HG03108 (cell line): ENCODE measurements around the gene ADAR.

ENCODE experiments used
- ATAC-seq: cut with Tn5 transposase; IDR thresholded peaks from one replicate; pipeline ENCODE4 v1.9.1; 2021; ENCODE audit warnings: moderate library complexity; ENCODE audit not compliant: unreplicated experiment

The ADAR gene

DNA sequence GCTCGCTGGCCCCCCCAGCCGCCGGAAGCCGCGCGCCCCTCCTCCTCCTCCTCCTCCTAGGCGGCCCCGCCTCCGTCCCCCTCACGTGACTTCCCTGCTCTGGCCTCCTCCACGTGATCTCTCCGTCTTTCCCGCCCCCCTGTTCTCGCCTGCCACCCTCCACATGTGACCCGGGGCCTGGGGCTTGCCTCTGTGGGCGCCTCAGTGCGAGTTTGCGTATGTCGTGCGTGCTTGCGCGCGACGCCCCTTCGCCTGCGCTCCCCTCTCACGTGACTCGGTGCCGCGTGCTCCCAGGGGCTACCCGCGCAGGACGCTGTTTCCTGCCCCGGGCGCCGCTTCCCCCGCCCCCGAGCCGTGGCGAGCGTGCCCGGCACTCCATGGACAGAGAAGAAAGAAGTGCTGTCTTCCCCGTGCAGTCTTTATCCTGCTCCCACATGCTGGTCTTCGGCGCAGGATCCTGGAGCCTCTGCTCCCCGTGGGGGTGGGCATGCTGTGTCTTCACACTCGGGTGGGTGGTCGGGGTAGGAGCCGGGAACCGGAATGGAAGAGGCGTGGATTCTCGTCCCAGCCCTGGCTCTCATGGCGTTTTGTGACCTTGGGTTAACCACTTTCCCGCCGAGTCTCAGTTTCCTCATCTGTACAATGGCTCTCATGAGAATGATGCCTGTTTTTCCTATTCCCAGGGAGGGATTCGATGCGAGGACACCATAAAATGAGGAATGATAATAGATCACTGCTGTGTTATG lies 49.1 kb downstream of the ADAR start:
- ATAC-seq: peak; percentile 81

GRCh38 chr1:154557939-154558719 lies 49.9 kb downstream of the ADAR start, which contains the start of gene UBE2Q1:
Gene UBE2Q1 (minus strand): TSS chr1:154558662. CDS start chr1:154558553, 109 bp downstream.
- ATAC-seq: peak; percentile 6

- ATAC-seq: no peak
These were observed 50.6 kb downstream of the ADAR start for GRCh38 chr1:154557248-154557938.

DNA sequence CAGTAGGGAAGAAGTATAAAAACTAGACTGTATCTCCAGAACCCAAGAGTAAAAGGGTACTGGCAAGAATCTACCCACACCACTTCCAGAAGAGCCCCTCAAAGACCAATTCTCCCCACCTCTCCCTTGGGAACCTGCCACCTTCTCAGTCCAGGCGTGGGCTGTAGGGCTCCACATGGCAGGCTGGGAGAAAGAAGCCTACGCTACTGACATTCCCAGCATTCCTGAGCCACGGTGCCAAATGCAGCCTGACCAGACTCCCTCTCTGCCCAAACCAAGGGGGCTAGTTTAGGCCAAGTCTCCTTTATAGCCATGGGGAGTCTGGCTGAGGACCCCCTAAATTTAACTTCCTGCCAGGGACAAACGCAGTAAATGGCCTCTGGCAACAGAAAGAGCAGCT lies 51.6 kb downstream of the ADAR start:
- ATAC-seq: no peak

GRCh38 chr1:154553056-154554030 lies 54.6 kb downstream of the ADAR start:
- ATAC-seq: no peak

DNA sequence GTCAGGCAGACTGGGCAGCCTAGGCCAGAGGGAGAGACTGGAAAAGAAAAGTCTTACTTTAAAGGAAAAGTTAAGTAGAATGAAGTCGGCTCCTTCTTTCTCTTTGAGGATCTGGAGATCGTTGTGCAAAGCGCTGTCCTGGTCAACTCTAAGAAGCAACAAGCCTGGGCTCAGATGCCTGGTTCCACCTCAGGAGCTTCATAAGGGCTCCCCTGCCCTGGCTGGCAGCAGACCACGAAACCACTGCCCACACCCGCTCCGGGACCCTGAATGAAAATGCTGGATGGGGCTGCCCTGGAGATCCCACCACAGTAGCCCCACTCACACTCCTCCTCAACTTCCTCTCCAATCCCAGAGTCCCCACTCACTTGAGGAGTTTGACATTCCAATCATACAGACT lies 56.0 kb downstream of the ADAR start:
- no peak for ATAC-seq

- ATAC-seq: no peak
These were observed 56.5 kb downstream of the ADAR start for GRCh38 chr1:154551474-154551873.

DNA sequence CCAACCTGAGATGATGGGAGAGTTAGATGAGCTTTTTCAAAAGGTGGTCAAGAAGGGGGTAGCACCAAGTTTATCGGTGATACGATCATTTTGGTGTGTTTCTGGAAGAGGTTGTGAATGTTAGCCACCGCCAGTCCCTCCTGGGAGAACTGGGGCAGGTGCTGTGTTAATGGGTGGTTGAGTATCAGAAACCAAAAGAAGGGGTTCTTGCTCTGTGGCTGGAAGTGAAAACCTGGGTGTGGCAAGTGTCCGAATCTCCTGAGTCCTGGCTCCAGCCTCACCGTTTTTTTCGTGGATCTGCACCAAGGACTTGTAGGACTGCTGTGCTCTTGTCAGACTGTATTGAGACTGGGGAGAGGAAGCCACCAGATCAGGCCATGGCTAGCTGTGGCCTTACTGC lies 57.3 kb downstream of the ADAR start:
- no peak for ATAC-seq

- ATAC-seq: no peak
These were observed 57.9 kb downstream of the ADAR start for GRCh38 chr1:154550070-154550469.

DNA sequence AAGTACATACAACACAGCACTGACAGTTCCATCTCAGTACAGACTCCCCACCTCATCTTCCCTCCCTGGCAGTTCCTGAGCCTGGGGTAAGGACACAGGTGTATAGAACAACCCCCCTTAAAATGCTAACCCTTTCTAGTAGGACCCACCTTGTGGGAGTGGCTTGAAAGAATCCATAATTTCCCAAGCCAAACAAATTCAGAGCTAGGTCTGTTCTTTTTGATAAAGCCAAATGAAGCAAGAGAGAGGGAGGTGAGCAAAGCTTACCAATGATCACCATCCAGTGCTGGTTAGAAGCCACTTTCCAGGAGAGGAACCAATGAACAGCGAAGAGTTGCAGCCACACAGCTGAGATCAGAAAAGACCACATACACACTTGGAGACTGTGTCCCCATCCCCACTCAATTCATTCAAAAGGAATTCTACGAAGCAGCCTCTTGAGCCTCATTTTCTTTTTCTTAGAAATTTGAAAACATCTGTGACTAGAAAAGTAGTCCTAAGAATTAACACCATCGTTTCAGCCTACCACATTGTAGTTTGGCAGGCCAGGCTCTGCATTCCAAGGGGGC lies 58.7 kb downstream of the ADAR start:
- no peak for ATAC-seq

DNA sequence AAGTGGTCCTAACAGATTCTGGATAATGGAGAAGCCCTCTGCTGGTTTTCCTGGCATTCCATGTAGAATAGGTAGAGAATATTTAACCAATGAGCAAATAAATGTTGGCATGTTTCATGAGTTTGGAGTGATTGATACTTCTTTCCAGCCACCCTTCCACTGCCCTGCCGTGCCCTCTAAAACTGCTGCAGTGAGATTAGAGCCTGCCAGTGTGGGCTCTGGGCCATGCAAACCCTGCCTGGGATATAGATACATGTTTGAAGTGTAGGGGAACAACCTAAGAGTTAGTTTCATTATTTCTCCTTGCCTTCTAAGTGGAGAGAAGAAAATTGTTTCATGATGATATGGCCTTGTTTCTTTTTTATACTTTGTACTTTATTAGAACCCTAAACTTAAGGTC lies 60.0 kb downstream of the ADAR start:
- ATAC-seq: no peak

- no peak for ATAC-seq
These were observed 60.8 kb downstream of the ADAR start for GRCh38 chr1:154547105-154547732.

DNA sequence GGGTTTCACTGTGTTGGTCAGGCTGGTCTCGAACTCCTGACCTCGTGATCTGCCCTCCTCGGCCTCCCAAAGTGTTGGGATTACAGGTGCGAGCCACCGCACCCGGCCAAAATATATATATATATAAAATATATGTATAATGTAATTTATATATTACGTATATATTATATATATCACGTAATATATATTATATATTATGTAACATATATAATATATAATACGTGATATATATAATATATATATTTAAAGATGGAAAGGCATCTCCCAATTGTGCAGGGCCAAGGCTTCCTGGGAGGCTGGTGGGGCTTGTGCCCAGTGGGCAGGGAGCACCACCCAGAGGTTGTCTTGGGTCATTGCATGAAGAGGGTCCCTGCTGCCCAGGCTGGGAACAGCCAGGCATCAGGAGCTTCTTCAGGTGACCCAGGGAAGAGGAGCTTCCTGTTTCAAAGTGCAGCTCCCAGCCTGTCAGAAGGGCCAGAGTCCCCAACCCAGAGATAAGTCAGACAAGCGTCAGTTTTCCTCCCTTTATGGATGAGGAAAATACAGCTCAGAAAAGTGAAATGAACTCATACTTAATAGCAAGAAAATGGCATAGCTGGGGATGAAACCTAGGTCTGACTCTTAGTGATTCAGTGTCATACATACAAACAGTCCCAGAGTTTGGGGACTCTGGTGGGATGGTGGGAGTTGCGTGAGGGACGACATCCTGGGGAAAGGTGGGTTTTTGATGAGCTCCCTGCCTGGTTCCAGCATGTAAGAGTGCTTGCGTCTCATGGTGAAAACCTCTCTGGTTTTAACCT lies 61.5 kb downstream of the ADAR start:
- ATAC-seq: no peak

DNA sequence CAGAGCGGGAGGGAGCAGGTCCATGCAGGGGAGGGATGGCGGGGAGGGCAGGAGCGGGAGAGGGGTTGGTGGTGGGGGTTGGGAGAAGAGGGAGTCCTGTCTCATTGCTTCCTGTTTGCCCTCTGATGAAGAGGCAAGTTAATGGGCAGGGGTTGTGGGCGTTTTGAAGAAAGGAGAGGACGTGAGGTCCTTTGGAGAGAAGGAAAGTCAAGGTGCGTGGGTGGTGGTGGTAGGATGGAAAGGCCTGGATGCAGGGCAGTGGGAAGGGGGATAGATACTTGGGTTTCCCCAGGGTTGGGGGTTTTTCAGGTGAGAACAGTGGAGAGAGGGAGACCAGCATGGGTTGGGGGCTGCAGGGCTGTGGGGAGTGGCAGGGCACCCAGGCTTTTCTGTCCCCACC lies 66.8 kb downstream of the ADAR start:
- no peak for ATAC-seq

GRCh38 chr1:154539486-154540483 lies 68.2 kb downstream of the ADAR start:
- ATAC-seq: no peak

DNA sequence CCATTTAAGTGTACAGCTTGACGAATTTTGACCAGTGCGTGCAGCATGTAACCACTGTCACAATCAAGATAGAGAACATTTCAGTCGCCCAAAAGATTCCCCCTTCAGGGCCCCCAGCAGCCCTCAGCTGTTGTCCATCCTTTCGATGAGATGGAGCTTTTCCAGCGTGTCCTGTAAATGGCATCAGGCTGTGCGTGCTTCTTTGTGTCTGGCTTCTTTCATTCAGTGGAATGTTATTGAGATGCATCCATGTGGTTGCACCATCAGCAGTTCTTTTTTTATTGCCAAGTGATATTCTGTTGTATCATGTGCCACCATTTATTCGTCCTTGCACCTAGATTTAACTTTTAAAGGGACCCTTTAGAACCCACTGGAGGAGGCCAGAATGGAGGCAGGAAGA lies 71.4 kb downstream of the ADAR start:
- no peak for ATAC-seq

DNA sequence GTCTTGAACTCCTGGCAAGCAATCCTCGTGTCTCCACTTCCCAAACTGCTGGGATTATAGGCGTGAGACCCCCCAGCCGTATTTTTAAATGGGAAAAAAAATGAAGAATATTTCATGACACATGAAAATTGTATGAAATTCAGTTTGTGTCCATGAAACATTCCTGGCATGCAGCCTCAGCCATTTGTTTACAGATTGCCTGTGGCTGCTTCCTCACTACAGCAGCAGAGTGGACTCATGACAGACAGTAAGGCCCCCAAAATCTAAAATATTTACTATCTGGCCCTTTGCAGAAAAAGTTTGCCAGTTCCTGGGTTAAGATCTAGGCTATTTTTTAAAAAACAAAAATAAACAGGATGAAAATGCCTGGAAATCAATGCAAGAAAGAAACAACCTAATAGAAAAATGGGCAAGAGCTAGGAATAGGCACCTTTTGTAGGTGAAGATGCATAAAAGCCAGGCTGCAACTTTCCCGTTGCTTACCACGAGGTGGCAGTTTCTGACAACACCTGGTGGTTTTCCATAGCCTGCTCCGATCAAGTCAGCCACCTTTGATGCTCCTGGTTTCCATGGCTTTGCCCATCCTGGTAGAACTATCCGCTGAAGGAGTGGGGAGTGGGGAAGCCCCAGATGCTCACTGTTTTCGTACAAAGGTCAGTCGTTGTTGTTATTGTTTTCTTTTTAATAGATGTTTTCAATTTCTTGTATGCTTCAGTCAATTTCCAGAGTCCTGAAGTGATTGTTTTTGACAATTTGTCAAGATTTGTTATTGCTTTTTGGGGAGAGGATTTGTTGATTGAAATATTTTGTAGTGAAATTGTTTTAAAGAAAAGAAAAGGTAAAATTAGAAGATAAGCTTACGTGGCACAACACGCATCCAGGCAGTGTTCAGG lies 73.8 kb downstream of the ADAR start:
- ATAC-seq: no peak
